ENCODE data around the gene CA5A. TPM values are rescaled to one million over a fixed set of nuclear protein-coding genes. Genes with fewer than 3 reads are reported as not detected.

The CA5A gene
- total and polyA plus RNA-seq, 2 of the 13 experiments (the other 11 are each of a cell fraction or from before 2014, with no cell fraction given): 66.8 to 106 TPM

- TF ChIP-seq ZNF12 (CRISPR knock-in tag; IDR thresholded peaks at IDR 0.05): peak; percentile 9; the same call in 1 of the 2 replicates
- TF ChIP-seq, protein P1, sequence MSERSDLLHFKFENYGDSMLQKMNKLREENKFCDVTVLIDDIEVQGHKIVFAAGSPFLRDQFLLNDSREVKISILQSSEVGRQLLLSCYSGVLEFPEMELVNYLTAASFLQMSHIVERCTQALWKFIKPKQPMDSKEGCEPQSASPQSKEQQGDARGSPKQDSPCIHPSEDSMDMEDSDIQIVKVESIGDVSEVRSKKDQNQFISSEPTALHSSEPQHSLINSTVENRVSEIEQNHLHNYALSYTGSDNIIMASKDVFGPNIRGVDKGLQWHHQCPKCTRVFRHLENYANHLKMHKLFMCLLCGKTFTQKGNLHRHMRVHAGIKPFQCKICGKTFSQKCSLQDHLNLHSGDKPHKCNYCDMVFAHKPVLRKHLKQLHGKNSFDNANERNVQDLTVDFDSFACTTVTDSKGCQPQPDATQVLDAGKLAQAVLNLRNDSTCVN (CRISPR knock-in tag; IDR thresholded peaks at IDR 0.05; ENCODE audit: borderline replicate concordance): peak; percentile 93
- TF ChIP-seq ZBED4 (CRISPR knock-in tag; IDR thresholded peaks at IDR 0.05; ENCODE audit: borderline replicate concordance): peak; percentile 33; the same call in 1 of the 2 replicates
- TF ChIP-seq SOX13 (IDR thresholded peaks at IDR 0.05): peak; percentile 58; the same call in 1 of the 2 replicates
- peak in 1 of 2 experiments; percentile 87; a peak in 2 of 4 replicates for TF ChIP-seq SOX13 (CRISPR knock-in tag; conservative IDR thresholded peaks at IDR 0.05 in 1 of 2, IDR thresholded peaks at IDR 0.05 in 1 of 2)
- peak; percentile 48; the same call in 1 of the 2 replicates for TF ChIP-seq JUN (CRISPR knock-in tag; IDR thresholded peaks at IDR 0.05)
- peak; percentile 88; the same call in 1 of the 2 replicates for TF ChIP-seq KAT8 (CRISPR knock-in tag; IDR thresholded peaks at IDR 0.05)
- TF ChIP-seq, protein P2, sequence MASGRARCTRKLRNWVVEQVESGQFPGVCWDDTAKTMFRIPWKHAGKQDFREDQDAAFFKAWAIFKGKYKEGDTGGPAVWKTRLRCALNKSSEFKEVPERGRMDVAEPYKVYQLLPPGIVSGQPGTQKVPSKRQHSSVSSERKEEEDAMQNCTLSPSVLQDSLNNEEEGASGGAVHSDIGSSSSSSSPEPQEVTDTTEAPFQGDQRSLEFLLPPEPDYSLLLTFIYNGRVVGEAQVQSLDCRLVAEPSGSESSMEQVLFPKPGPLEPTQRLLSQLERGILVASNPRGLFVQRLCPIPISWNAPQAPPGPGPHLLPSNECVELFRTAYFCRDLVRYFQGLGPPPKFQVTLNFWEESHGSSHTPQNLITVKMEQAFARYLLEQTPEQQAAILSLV (CRISPR knock-in tag; IDR thresholded peaks at IDR 0.05; ENCODE audit: borderline replicate concordance): peak; percentile 56
- TF ChIP-seq ZNF749 (CRISPR knock-in tag; IDR thresholded peaks at IDR 0.05; ENCODE audit: borderline replicate concordance): peak; percentile 49; the same call in 1 of the 2 replicates
- TF ChIP-seq KDM5B (CRISPR knock-in tag; IDR thresholded peaks at IDR 0.05; ENCODE audit: borderline replicate concordance): peak; percentile 86; the same call in 1 of the 2 replicates
- peak; percentile 97 for TF ChIP-seq REPIN1 (CRISPR knock-in tag; IDR thresholded peaks at IDR 0.05; ENCODE audit: borderline replicate concordance, low read depth)
- TF ChIP-seq, protein P3, sequence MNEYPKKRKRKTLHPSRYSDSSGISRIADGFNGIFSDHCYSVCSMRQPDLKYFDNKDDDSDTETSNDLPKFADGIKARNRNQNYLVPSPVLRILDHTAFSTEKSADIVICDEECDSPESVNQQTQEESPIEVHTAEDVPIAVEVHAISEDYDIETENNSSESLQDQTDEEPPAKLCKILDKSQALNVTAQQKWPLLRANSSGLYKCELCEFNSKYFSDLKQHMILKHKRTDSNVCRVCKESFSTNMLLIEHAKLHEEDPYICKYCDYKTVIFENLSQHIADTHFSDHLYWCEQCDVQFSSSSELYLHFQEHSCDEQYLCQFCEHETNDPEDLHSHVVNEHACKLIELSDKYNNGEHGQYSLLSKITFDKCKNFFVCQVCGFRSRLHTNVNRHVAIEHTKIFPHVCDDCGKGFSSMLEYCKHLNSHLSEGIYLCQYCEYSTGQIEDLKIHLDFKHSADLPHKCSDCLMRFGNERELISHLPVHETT (CRISPR knock-in tag; conservative IDR thresholded peaks at IDR 0.05): peak; percentile 85
- TF ChIP-seq, protein P4, sequence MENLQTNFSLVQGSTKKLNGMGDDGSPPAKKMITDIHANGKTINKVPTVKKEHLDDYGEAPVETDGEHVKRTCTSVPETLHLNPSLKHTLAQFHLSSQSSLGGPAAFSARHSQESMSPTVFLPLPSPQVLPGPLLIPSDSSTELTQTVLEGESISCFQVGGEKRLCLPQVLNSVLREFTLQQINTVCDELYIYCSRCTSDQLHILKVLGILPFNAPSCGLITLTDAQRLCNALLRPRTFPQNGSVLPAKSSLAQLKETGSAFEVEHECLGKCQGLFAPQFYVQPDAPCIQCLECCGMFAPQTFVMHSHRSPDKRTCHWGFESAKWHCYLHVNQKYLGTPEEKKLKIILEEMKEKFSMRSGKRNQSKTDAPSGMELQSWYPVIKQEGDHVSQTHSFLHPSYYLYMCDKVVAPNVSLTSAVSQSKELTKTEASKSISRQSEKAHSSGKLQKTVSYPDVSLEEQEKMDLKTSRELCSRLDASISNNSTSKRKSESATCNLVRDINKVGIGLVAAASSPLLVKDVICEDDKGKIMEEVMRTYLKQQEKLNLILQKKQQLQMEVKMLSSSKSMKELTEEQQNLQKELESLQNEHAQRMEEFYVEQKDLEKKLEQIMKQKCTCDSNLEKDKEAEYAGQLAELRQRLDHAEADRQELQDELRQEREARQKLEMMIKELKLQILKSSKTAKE (CRISPR knock-in tag; IDR thresholded peaks at IDR 0.05; ENCODE audit: borderline replicate concordance): peak; percentile 82; the same call in 1 of the 2 replicates
- TF ChIP-seq ZNF33A (CRISPR knock-in tag; IDR thresholded peaks at IDR 0.05; ENCODE audit: borderline replicate concordance): peak; percentile 82; the same call in 1 of the 2 replicates
- TF ChIP-seq IRX3 (CRISPR knock-in tag; IDR thresholded peaks at IDR 0.05; ENCODE audit: borderline replicate concordance, low read depth): peak; percentile 73; the same call in 1 of the 2 replicates
- peak; percentile 83; the same call in 1 of the 2 replicates for TF ChIP-seq GZF1 (CRISPR knock-in tag; IDR thresholded peaks at IDR 0.05)
- peak; percentile 85; the same call in 1 of the 2 replicates for TF ChIP-seq ZNF709 (CRISPR knock-in tag; IDR thresholded peaks at IDR 0.05)
Measured at GRCh38 chr16:87936375-87937230, at the start of gene CA5A (continued).
